ENCODE data around the gene RMRP. TPM values are rescaled to one million over a fixed set of nuclear protein-coding genes. Genes with fewer than 3 reads are reported as not detected.

Gene RMRP
- total RNA-seq, 1 donor from 2014 or later = 16,487 TPM

DNA sequence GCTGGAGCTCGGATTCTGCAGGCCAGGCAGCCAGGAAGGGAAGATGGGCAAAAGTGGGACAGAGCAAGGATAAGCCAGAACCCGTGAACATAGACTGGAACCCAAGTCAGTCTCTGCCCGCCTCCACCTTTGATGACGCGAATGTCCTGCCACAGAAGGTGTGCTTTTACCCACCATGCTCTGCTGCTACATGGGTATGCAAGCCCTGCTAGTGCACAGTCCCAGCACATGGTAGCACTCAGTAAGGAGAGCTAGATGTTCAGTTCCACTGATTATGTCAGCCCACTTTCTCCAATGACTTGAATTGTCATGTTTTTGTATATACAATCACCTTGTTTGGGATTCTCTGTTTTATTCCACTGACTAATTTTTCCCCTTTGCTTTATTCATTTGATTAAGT is 28.2 kb downstream of the RMRP start:
- DNase-seq (ENCODE audit: low spot score, unreplicated experiment) = no peak
- Mint-ChIP-seq H3K27ac (no peak overlapping the region), H3K36me3 (ENCODE audit: insufficient read depth) (no peaks in the 10 kb centered on the region), H3K9me3 (ENCODE audit: low read depth) (no peaks in the 10 kb centered on the region), H3K4me1 (ENCODE audit: low read depth) (no peaks in the 10 kb centered on the region), H3K4me3 (ENCODE audit: low read depth) (no peak overlapping the region), H3K27me3 (peaks cover 3% of the 10 kb centered on the region)
- no peak for TF ChIP-seq CTCF (IDR thresholded peaks at IDR 0.05; ENCODE audit: unreplicated experiment)

- no peak for DNase-seq (ENCODE audit: low spot score, unreplicated experiment)
- H3K4me1 Mint-ChIP-seq (ENCODE audit: low read depth) = no peaks in the 10 kb centered on the region
- H3K36me3 Mint-ChIP-seq (ENCODE audit: insufficient read depth) = no peaks in the 10 kb centered on the region
- no peaks in the 10 kb centered on the region for H3K9me3 Mint-ChIP-seq (ENCODE audit: low read depth)
- H3K27me3 Mint-ChIP-seq = peaks cover 3% of the 10 kb centered on the region
- TF ChIP-seq CTCF (IDR thresholded peaks at IDR 0.05; ENCODE audit: unreplicated experiment) = no peak
- H3K27ac Mint-ChIP-seq = no peak overlapping the region
- no peak overlapping the region for H3K4me3 Mint-ChIP-seq (ENCODE audit: low read depth)
These were observed 29.3 kb downstream of the RMRP start for GRCh38 chr9:35628389-35628991.

GRCh38 chr9:35627575-35627974 is 30.2 kb downstream of the RMRP start:
- H3K27me3 Mint-ChIP-seq = peaks cover 3% of the 10 kb centered on the region

GRCh38 chr9:35619800-35620158 is 38.0 kb downstream of the RMRP start:
- Mint-ChIP-seq H3K4me3 (ENCODE audit: low read depth) (no peak overlapping the region), H3K27me3 (peaks cover 46% of the 10 kb centered on the region), H3K36me3 (ENCODE audit: insufficient read depth) (no peaks in the 10 kb centered on the region), H3K9me3 (ENCODE audit: low read depth) (no peaks in the 10 kb centered on the region), H3K4me1 (ENCODE audit: low read depth) (peaks cover 4% of the 10 kb centered on the region), H3K27ac (no peak overlapping the region)
- DNase-seq (ENCODE audit: low spot score, unreplicated experiment) = no peak
- no peak for TF ChIP-seq CTCF (IDR thresholded peaks at IDR 0.05; ENCODE audit: unreplicated experiment)

More at GRCh38 chr9:35627575-35627974, 30.2 kb downstream of the RMRP start:
- Mint-ChIP-seq H3K4me1 (ENCODE audit: low read depth) (no peaks in the 10 kb centered on the region), H3K4me3 (ENCODE audit: low read depth) (no peak overlapping the region), H3K9me3 (ENCODE audit: low read depth) (no peaks in the 10 kb centered on the region), H3K27ac (no peak overlapping the region), H3K36me3 (ENCODE audit: insufficient read depth) (no peaks in the 10 kb centered on the region)
- DNase-seq (ENCODE audit: low spot score, unreplicated experiment) = no peak
- no peak for TF ChIP-seq CTCF (IDR thresholded peaks at IDR 0.05; ENCODE audit: unreplicated experiment)

GRCh38 chr9:35618854-35619799 is 38.7 kb downstream of the RMRP start:
- Mint-ChIP-seq H3K9me3 (ENCODE audit: low read depth) (no peaks in the 10 kb centered on the region), H3K36me3 (ENCODE audit: insufficient read depth) (no peaks in the 10 kb centered on the region), H3K27ac (no peak overlapping the region), H3K4me3 (ENCODE audit: low read depth) (no peak overlapping the region), H3K4me1 (ENCODE audit: low read depth) (peaks cover 4% of the 10 kb centered on the region), H3K27me3 (peaks cover 53% of the 10 kb centered on the region)
- no peak for TF ChIP-seq CTCF (IDR thresholded peaks at IDR 0.05; ENCODE audit: unreplicated experiment)
- no peak for DNase-seq (ENCODE audit: low spot score, unreplicated experiment)
